ENCODE results near the gene TMEM232.
"Not testable (repeated sequence)": the region's sequence is repeated elsewhere in the genome, so short reads cannot be mapped to it uniquely, and the experiment has no call there.

DNA sequence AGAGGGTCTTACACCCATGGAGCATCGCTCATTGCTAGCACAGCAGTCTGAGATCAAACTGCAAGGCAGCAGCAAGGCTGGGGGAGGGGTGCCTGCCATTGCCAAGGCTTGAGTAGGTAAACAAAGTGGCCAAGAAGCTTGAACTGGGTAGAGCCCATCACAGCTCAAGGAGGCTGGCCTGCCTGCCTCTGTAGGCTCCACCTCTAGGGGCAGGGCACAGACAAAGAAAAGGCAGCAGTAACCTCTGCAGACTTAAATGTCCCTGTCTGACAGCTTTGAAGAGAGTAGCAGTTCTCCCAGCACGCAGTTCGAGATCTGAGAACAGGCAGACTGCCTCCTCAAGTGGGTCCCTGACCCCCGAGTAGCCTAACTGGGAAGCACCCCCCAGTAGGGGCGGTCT lies 33.8 kb downstream of the TMEM232 start:
- TF ChIP-seq POLR2AphosphoS5 (IDR thresholded peaks at IDR 0.05; ENCODE audit: low read depth), result not testable (repeated sequence)
- TF ChIP-seq, protein P1, sequence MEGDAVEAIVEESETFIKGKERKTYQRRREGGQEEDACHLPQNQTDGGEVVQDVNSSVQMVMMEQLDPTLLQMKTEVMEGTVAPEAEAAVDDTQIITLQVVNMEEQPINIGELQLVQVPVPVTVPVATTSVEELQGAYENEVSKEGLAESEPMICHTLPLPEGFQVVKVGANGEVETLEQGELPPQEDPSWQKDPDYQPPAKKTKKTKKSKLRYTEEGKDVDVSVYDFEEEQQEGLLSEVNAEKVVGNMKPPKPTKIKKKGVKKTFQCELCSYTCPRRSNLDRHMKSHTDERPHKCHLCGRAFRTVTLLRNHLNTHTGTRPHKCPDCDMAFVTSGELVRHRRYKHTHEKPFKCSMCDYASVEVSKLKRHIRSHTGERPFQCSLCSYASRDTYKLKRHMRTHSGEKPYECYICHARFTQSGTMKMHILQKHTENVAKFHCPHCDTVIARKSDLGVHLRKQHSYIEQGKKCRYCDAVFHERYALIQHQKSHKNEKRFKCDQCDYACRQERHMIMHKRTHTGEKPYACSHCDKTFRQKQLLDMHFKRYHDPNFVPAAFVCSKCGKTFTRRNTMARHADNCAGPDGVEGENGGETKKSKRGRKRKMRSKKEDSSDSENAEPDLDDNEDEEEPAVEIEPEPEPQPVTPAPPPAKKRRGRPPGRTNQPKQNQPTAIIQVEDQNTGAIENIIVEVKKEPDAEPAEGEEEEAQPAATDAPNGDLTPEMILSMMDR (IDR thresholded peaks at IDR 0.05; ENCODE audit: insufficient read depth, low read length), result not testable (repeated sequence)
- TF ChIP-seq, protein P2, sequence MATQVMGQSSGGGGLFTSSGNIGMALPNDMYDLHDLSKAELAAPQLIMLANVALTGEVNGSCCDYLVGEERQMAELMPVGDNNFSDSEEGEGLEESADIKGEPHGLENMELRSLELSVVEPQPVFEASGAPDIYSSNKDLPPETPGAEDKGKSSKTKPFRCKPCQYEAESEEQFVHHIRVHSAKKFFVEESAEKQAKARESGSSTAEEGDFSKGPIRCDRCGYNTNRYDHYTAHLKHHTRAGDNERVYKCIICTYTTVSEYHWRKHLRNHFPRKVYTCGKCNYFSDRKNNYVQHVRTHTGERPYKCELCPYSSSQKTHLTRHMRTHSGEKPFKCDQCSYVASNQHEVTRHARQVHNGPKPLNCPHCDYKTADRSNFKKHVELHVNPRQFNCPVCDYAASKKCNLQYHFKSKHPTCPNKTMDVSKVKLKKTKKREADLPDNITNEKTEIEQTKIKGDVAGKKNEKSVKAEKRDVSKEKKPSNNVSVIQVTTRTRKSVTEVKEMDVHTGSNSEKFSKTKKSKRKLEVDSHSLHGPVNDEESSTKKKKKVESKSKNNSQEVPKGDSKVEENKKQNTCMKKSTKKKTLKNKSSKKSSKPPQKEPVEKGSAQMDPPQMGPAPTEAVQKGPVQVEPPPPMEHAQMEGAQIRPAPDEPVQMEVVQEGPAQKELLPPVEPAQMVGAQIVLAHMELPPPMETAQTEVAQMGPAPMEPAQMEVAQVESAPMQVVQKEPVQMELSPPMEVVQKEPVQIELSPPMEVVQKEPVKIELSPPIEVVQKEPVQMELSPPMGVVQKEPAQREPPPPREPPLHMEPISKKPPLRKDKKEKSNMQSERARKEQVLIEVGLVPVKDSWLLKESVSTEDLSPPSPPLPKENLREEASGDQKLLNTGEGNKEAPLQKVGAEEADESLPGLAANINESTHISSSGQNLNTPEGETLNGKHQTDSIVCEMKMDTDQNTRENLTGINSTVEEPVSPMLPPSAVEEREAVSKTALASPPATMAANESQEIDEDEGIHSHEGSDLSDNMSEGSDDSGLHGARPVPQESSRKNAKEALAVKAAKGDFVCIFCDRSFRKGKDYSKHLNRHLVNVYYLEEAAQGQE (IDR thresholded peaks at IDR 0.05; ENCODE audit: insufficient replicate concordance, low read depth), result not testable (repeated sequence)

Measured in HL-60 (cell line).